ENCODE results near the gene STARD10. TPM values are rescaled to one million over a fixed set of nuclear protein-coding genes. Genes with fewer than 3 reads are reported as not detected.

STARD10 gene
- total and polyA plus RNA-seq, 4 donors = 70.5 to 328 (median 232) TPM

- H3K9ac ChIP-seq (ENCODE audit: low read depth in 1 of 2, low read length in 2 of 2) = no peak overlapping the region
- H3K4me3 ChIP-seq (ENCODE audit: low read depth in 1 of 3, low read length in 3 of 3) = no peak overlapping the region
- 94% methylated on average over 10 of the region's 10 CpGs for WGBS
- no peak for DNase-seq (ENCODE audit: low spot score)
- no peaks in the 10 kb centered on the region for H3K36me3 ChIP-seq (ENCODE audit: control insufficient read depth in 4 of 4, insufficient read depth in 3 of 4, low read depth in 1 of 4, low read length in 3 of 4)
- H3K9me3 ChIP-seq (ENCODE audit: control insufficient read depth in 4 of 4, low read length in 3 of 4) = no peaks in the 10 kb centered on the region
- TF ChIP-seq FOXA1 (IDR thresholded peaks at IDR 0.05) (no peak), GABPA (IDR thresholded peaks at IDR 0.05 in 1 of 2, conservative IDR thresholded peaks at IDR 0.05 in 1 of 2) (no peak), SP1 (IDR thresholded peaks at IDR 0.05) (no peak), NR2F2 (IDR thresholded peaks at IDR 0.05) (no peak), HNF4A (conservative IDR thresholded peaks at IDR 0.05) (no peak), RAD21 (IDR thresholded peaks at IDR 0.05) (no peak)
- TF ChIP-seq, protein P1, sequence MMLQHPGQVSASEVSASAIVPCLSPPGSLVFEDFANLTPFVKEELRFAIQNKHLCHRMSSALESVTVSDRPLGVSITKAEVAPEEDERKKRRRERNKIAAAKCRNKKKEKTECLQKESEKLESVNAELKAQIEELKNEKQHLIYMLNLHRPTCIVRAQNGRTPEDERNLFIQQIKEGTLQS (IDR thresholded peaks at IDR 0.05) = no peak
- TF ChIP-seq, protein P2, sequence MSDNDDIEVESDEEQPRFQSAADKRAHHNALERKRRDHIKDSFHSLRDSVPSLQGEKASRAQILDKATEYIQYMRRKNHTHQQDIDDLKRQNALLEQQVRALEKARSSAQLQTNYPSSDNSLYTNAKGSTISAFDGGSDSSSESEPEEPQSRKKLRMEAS (IDR thresholded peaks at IDR 0.05) = no peak
- no peaks in the 10 kb centered on the region for H3K27me3 ChIP-seq (ENCODE audit: control insufficient read depth in 4 of 4, insufficient read depth in 4 of 4, low read length in 3 of 4)
- no peak overlapping the region for H3K27ac ChIP-seq (ENCODE audit: low read depth in 1 of 2, low read length in 2 of 2)
- H3K4me1 ChIP-seq (ENCODE audit: control insufficient read depth in 4 of 4, insufficient read depth in 4 of 4, low read length in 3 of 4) = peaks cover 0 to 4% (median 0%) of the 10 kb centered on the region in 4 donors
Measured at GRCh38 chr11:72732329-72732728, 61.5 kb downstream of the STARD10 start.

DNA sequence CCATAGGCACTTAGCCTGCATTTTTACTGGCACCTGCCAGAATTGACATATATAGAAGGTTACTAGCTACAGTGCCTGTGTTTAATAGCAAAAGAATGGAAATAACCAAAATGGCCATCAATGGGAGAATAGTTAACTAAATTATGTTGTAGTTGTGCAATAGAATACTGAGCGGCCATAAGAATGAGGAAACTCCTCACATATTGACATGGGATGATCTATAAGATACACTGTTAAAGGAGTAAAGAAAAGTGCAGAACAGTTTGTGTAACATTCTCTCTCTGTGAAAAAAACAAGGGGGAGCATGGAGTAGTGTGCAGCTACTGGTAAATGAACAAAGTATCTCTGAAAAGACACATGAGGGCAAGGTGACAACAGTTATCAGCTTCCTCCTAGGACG is 63.1 kb downstream of the STARD10 start:
- no peak overlapping the region for H3K9ac ChIP-seq (ENCODE audit: low read depth in 1 of 2, low read length in 2 of 2)
- WGBS = 72% methylated on average over 2 of the region's 2 CpGs
- peaks cover 0 to 4% (median 0%) of the 10 kb centered on the region in 4 donors for H3K4me1 ChIP-seq (ENCODE audit: control insufficient read depth in 4 of 4, insufficient read depth in 4 of 4, low read length in 3 of 4)
- H3K27me3 ChIP-seq (ENCODE audit: control insufficient read depth in 4 of 4, insufficient read depth in 4 of 4, low read length in 3 of 4) = no peaks in the 10 kb centered on the region
- no peak for TF ChIP-seq RAD21 (IDR thresholded peaks at IDR 0.05)
- TF ChIP-seq RXRA (IDR thresholded peaks at IDR 0.05) = no peak
- TF ChIP-seq EGR1 (IDR thresholded peaks at IDR 0.05; ENCODE audit: low read depth in 2 of 2) = no peak
- TF ChIP-seq REST (IDR thresholded peaks at IDR 0.05) = no peak
- no peak for TF ChIP-seq TAF1 (conservative IDR thresholded peaks at IDR 0.05)
- TF ChIP-seq SP1 (IDR thresholded peaks at IDR 0.05) = no peak
- TF ChIP-seq JUND (IDR thresholded peaks at IDR 0.05) = no peak
- no peak for TF ChIP-seq ZBTB33 (IDR thresholded peaks at IDR 0.05)
- no peak for TF ChIP-seq GABPA (IDR thresholded peaks at IDR 0.05 in 1 of 2, conservative IDR thresholded peaks at IDR 0.05 in 1 of 2)
- TF ChIP-seq, protein P2 (IDR thresholded peaks at IDR 0.05) = no peak
- TF ChIP-seq FOXA2 (IDR thresholded peaks at IDR 0.05) = no peak
- TF ChIP-seq, protein P3, sequence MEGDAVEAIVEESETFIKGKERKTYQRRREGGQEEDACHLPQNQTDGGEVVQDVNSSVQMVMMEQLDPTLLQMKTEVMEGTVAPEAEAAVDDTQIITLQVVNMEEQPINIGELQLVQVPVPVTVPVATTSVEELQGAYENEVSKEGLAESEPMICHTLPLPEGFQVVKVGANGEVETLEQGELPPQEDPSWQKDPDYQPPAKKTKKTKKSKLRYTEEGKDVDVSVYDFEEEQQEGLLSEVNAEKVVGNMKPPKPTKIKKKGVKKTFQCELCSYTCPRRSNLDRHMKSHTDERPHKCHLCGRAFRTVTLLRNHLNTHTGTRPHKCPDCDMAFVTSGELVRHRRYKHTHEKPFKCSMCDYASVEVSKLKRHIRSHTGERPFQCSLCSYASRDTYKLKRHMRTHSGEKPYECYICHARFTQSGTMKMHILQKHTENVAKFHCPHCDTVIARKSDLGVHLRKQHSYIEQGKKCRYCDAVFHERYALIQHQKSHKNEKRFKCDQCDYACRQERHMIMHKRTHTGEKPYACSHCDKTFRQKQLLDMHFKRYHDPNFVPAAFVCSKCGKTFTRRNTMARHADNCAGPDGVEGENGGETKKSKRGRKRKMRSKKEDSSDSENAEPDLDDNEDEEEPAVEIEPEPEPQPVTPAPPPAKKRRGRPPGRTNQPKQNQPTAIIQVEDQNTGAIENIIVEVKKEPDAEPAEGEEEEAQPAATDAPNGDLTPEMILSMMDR (IDR thresholded peaks at IDR 0.05; ENCODE audit: low read depth, low read length, missing input control) = no peak
- no peak for TF ChIP-seq HNF4G (IDR thresholded peaks at IDR 0.05)
- no peak for TF ChIP-seq FOXA1 (IDR thresholded peaks at IDR 0.05)
- TF ChIP-seq YY1 (IDR thresholded peaks at IDR 0.05) = no peak
- TF ChIP-seq, protein P1 (IDR thresholded peaks at IDR 0.05) = no peak
- no peak for TF ChIP-seq HNF4A (conservative IDR thresholded peaks at IDR 0.05)
- no peak for TF ChIP-seq NR2F2 (IDR thresholded peaks at IDR 0.05)
- H3K4me3 ChIP-seq (ENCODE audit: low read depth in 1 of 3, low read length in 3 of 3) = no peak overlapping the region
- no peak for DNase-seq (ENCODE audit: low spot score)
- no peaks in the 10 kb centered on the region for H3K36me3 ChIP-seq (ENCODE audit: control insufficient read depth in 4 of 4, insufficient read depth in 3 of 4, low read depth in 1 of 4, low read length in 3 of 4)
- no peak overlapping the region for H3K27ac ChIP-seq (ENCODE audit: low read depth in 1 of 2, low read length in 2 of 2)
- H3K9me3 ChIP-seq (ENCODE audit: control insufficient read depth in 4 of 4, low read length in 3 of 4) = no peaks in the 10 kb centered on the region
